Thyroid gland (tissue), 4 donors: ENCODE results near the gene CDHR3. TPM values are rescaled to one million over a fixed set of nuclear protein-coding genes. Genes with fewer than 3 reads are reported as not detected.
A peak's percentile ranks its signal among the peaks of the same experiment; 100 is the strongest.

Source experiments
- DNase-seq, 2 donors: peaks; one replicate each; pipeline ENCODE4 v3.0.0-alpha.2; 2019
- H3K27ac ChIP-seq, 3 donors: fragments of 200-600 bp; sonication (generic); 1 replicate in 2 of 3; 2 replicates in 1 of 3; pipeline ENCODE4 v1.5.1; 2016 to 2019; ENCODE audit warnings: mild to moderate bottlenecking in 1 of 3, moderate library complexity in 1 of 3
- H3K27me3 ChIP-seq: fragments of 200-600 bp; sonication (generic); one replicate; pipeline ENCODE4 v1.5.1; 2019
- H3K36me3 ChIP-seq, 2 donors: fragments of 200-600 bp; sonication (generic); one replicate each; pipeline ENCODE4 v1.5.1; 2016 to 2019
- H3K4me1 ChIP-seq, 2 donors: fragments of 200-600 bp; sonication (generic); one replicate each; pipeline ENCODE4 v1.5.1; 2017 to 2019
- H3K4me3 ChIP-seq, 3 donors: fragments of 200-600 bp; sonication (generic); replicated peaks in 1 of 3; 1 replicate in 2 of 3; 2 replicates in 1 of 3; pipeline ENCODE4 v1.5.1; 2016; ENCODE audit warnings: mild to moderate bottlenecking in 1 of 3
- H3K9me3 ChIP-seq: fragments of 200-600 bp; sonication (generic); one replicate; pipeline ENCODE4 v1.5.1; 2017
- POLR2A ChIP-seq, 2 donors: fragments of 450-650 bp; IDR thresholded peaks; one replicate each; pipeline ENCODE4 v1.6.1; 2017; ENCODE audit warnings: antibody characterized with exemption in 2 of 2, mild to moderate bottlenecking in 2 of 2, moderate library complexity in 1 of 2
- WGBS, 2 donors: methylation state at CpG; one replicate each; pipeline ENCODE4 v1.1.5; 2017; 5-methylcytosine and 5-hydroxymethylcytosine counted together
- intact Hi-C: fragments of 100-400 bp; cut with DNase I; formaldehyde crosslinking; loops from one replicate; pipeline ENCODE4 v1.15.1; 2023
- total RNA-seq, 4 donors: library from RNA; depleted of rRNA; stranded (reverse); fragments of >200 nt; gene quantifications; one replicate each; pipeline ENCODE4 v1.2.3, GENCODE V29; 2016
- TF ChIP-seq, protein P1 (sequence below), 6 experiments: fragments of 200-600 bp in 3 of 6; fragments of 450-650 bp in 3 of 6; sonication (generic) in 3 of 6; IDR thresholded peaks; one replicate each; pipeline ENCODE4 v1.5.1; 2016 to 2019; ENCODE audit warnings: antibody characterized with exemption in 6 of 6, mild to moderate bottlenecking in 2 of 6, inconsistent platforms in 1 of 6, moderate library complexity in 1 of 6

Gene CDHR3
- total RNA-seq, 4 donors from 2014 or later = 5.8 to 8.6 (median 7.3) TPM

GRCh38 chr7:106029941-106030340 is 66.9 kb downstream of the CDHR3 start:
- DNase-seq = no peak

GRCh38 chr7:106031300-106032035 is 68.4 kb downstream of the CDHR3 start:
- Histone ChIP-seq H3K27me3 (no peaks in the 10 kb centered on the region), H3K27ac (no peak overlapping the region), H3K4me1 (no peaks in the 10 kb centered on the region), H3K4me3 (no peak overlapping the region), H3K9me3 (no peaks in the 10 kb centered on the region), H3K36me3 (no peaks in the 10 kb centered on the region)
- TF ChIP-seq, protein P1, sequence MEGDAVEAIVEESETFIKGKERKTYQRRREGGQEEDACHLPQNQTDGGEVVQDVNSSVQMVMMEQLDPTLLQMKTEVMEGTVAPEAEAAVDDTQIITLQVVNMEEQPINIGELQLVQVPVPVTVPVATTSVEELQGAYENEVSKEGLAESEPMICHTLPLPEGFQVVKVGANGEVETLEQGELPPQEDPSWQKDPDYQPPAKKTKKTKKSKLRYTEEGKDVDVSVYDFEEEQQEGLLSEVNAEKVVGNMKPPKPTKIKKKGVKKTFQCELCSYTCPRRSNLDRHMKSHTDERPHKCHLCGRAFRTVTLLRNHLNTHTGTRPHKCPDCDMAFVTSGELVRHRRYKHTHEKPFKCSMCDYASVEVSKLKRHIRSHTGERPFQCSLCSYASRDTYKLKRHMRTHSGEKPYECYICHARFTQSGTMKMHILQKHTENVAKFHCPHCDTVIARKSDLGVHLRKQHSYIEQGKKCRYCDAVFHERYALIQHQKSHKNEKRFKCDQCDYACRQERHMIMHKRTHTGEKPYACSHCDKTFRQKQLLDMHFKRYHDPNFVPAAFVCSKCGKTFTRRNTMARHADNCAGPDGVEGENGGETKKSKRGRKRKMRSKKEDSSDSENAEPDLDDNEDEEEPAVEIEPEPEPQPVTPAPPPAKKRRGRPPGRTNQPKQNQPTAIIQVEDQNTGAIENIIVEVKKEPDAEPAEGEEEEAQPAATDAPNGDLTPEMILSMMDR (IDR thresholded peaks at IDR 0.05) = no peak
- no peak for TF ChIP-seq POLR2A (IDR thresholded peaks at IDR 0.05)
- DNase-seq = peak; percentile 54 to 56
- WGBS, 2 donors = 24 to 30% methylated on average over 10 of the region's 10 CpGs
- intact Hi-C loops = no loop called here

More at GRCh38 chr7:106029941-106030340, 66.9 kb downstream of the CDHR3 start:
- no peak overlapping the region for H3K4me3 ChIP-seq
- intact Hi-C loops = no loop called here
- H3K36me3 ChIP-seq = no peaks in the 10 kb centered on the region
- no peaks in the 10 kb centered on the region for H3K27me3 ChIP-seq
- TF ChIP-seq, protein P1 (IDR thresholded peaks at IDR 0.05) = no peak
- TF ChIP-seq POLR2A (IDR thresholded peaks at IDR 0.05) = no peak
- no peaks in the 10 kb centered on the region for H3K4me1 ChIP-seq
- 83 to 93% methylated on average over 2 of the region's 2 CpGs for WGBS, 2 donors
- no peak overlapping the region for H3K27ac ChIP-seq
- H3K9me3 ChIP-seq = no peaks in the 10 kb centered on the region

DNA sequence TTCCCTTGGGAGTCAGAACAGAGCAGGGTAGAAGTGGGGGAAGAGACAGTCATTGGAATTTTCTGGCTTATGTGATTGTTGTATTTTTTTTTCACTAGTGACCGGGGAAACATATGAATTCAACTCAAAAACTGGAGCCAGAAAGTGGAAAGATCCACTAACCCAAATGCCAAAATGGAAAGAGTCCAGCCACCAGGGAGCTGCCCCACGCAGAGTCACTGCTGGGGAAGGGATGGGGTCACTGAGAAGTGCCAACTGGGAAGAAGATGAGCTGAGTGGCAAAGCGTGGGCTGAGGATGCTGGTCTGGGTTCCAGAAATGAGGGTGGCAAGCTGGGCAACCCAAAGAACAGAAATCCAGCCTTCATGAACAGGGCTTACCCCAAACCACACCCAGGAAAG is 69.2 kb downstream of the CDHR3 start:
- H3K27me3 ChIP-seq = no peaks in the 10 kb centered on the region
- 88 to 98% methylated on average over 3 of the region's 3 CpGs for WGBS, 2 donors

GRCh38 chr7:106033735-106034134 is 70.7 kb downstream of the CDHR3 start:
- intact Hi-C loops = no loop called here
- H3K9me3 ChIP-seq = no peaks in the 10 kb centered on the region

More for the DNA sequence above, 69.2 kb downstream of the CDHR3 start:
- H3K27ac ChIP-seq = no peak overlapping the region
- no peaks in the 10 kb centered on the region for H3K36me3 ChIP-seq
- no peak for DNase-seq
- intact Hi-C loops = no loop called here
- no peak overlapping the region for H3K4me3 ChIP-seq
- H3K4me1 ChIP-seq = no peaks in the 10 kb centered on the region
- no peaks in the 10 kb centered on the region for H3K9me3 ChIP-seq
- no peak for TF ChIP-seq POLR2A (IDR thresholded peaks at IDR 0.05)
- TF ChIP-seq, protein P1 (IDR thresholded peaks at IDR 0.05) = no peak

DNA sequence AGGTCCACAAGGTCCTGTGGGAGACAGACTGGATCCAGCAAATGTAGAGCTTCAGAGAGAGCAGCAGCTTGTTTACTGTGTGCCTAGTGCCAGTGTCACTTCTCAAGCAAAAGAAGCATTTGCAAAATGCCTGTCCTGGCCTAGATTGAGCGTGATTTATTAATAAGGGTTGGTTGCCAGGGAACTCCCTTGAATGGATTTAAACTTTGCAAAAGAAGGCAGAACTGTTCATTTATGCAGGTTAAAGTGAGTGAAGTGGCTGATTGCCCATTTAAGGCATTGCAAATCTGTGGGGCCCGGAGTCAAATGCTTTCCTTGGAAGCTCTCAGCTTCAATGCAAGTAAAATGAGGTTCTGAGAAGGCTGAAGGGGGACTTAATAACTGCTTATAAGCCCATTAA is 71.3 kb downstream of the CDHR3 start:
- H3K27ac ChIP-seq = no peak overlapping the region
- TF ChIP-seq, protein P1 (IDR thresholded peaks at IDR 0.05) = no peak
- TF ChIP-seq POLR2A (IDR thresholded peaks at IDR 0.05) = no peak
- no peaks in the 10 kb centered on the region for H3K27me3 ChIP-seq
- DNase-seq = no peak
- no peak overlapping the region for H3K4me3 ChIP-seq
- 87 to 94% methylated on average over 2 of the region's 2 CpGs for WGBS, 2 donors
- H3K9me3 ChIP-seq = no peaks in the 10 kb centered on the region
- intact Hi-C loops = no loop called here
- no peaks in the 10 kb centered on the region for H3K36me3 ChIP-seq
- no peaks in the 10 kb centered on the region for H3K4me1 ChIP-seq

More at GRCh38 chr7:106033735-106034134, 70.7 kb downstream of the CDHR3 start:
- no peak for DNase-seq
- H3K4me1 ChIP-seq = no peaks in the 10 kb centered on the region
- H3K27ac ChIP-seq = no peak overlapping the region
- no peak overlapping the region for H3K4me3 ChIP-seq
- TF ChIP-seq, protein P1 (IDR thresholded peaks at IDR 0.05) = no peak
- no peak for TF ChIP-seq POLR2A (IDR thresholded peaks at IDR 0.05)
- H3K27me3 ChIP-seq = no peaks in the 10 kb centered on the region
- no peaks in the 10 kb centered on the region for H3K36me3 ChIP-seq
